ENCODE measurements around the gene VEGFA. TPM values are rescaled to one million over a fixed set of nuclear protein-coding genes. Genes with fewer than 3 reads are reported as not detected.

VEGFA gene
- total RNA-seq, 1 experiment from 2014 or later, result 116 TPM

DNA sequence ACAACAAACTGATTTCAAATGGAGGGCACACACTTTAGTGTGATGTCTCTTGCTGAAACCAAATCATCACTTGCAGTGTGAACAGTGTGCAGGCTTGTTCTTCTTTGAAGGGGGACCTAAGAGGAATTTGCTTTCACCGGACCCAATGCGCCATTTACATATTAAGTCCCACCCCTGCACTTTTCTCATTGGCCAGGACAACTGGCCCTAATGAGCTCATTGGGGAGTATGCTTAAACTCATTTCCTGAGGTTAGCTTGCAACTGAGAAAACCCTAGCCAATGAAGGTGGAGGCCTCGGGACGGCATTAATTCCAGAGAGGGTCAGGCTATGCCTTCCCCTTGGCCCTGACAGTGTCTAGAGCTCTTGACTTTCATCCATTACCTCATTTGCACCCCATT is 58.7 kb downstream of the VEGFA start:
- DNase-seq (ENCODE audit: low spot score), result peak; percentile 51
- BruUV-seq (replicated peaks), result no TSS peak
- intact Hi-C loops (cut with micrococcal nuclease; ENCODE audit: unreplicated experiment), result no loop called here

DNA sequence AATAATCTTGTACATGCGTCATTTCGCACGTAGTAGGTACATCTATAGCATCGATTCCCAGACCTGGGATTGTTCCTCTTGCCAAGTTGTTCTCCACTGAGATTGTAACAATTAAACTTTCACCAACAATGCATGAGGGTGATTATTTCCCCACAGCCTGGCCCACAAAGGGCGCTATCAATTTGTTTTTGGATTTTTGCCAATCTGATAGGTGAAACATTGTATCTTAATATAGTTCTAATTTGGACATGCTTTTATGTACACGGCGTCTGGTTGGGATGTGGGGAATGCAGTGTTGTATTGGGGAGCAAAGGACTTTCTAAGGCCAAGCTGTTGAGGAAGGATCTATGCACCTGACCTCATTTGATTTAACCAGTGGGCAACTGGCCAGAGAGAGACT is 59.5 kb downstream of the VEGFA start:
- TF ChIP-seq, protein P1, sequence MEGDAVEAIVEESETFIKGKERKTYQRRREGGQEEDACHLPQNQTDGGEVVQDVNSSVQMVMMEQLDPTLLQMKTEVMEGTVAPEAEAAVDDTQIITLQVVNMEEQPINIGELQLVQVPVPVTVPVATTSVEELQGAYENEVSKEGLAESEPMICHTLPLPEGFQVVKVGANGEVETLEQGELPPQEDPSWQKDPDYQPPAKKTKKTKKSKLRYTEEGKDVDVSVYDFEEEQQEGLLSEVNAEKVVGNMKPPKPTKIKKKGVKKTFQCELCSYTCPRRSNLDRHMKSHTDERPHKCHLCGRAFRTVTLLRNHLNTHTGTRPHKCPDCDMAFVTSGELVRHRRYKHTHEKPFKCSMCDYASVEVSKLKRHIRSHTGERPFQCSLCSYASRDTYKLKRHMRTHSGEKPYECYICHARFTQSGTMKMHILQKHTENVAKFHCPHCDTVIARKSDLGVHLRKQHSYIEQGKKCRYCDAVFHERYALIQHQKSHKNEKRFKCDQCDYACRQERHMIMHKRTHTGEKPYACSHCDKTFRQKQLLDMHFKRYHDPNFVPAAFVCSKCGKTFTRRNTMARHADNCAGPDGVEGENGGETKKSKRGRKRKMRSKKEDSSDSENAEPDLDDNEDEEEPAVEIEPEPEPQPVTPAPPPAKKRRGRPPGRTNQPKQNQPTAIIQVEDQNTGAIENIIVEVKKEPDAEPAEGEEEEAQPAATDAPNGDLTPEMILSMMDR (conservative IDR thresholded peaks at IDR 0.05; ENCODE audit: low read depth, low read length), result no peak
- no peak for TF ChIP-seq EZH2 (IDR thresholded peaks at IDR 0.05; ENCODE audit: borderline replicate concordance, low read depth, low read length, poor library complexity, severe bottlenecking)
- BruUV-seq (replicated peaks), result no TSS peak
- POLR2A ChIA-PET (ENCODE audit: low non-redundant PET), result no interaction called here

More for the DNA sequence above, 58.7 kb downstream of the VEGFA start:
- H3K27me3 ChIP-seq (replicated peaks; ENCODE audit: insufficient read depth, low read depth, low read length, poor library complexity), result no peaks in the 10 kb centered on the region
- H3K9me3 ChIP-seq (ENCODE audit: low read depth, low read length, poor library complexity, severe bottlenecking), result no peaks in the 10 kb centered on the region
- no peak overlapping the region for H3K27ac ChIP-seq (ENCODE audit: low read depth, low read length, poor library complexity, severe bottlenecking)
- ChIA-PET POLR2A (ENCODE audit: low non-redundant PET) (no interaction called here), CTCF (no interaction called here)
- H3K4me1 ChIP-seq (ENCODE audit: insufficient read depth, low read length, poor library complexity, severe bottlenecking), result peaks cover 10% of the 10 kb centered on the region
- TF ChIP-seq EZH2 (IDR thresholded peaks at IDR 0.05; ENCODE audit: borderline replicate concordance, low read depth, low read length, poor library complexity, severe bottlenecking), result no peak
- TF ChIP-seq, protein P1 (conservative IDR thresholded peaks at IDR 0.05; ENCODE audit: low read depth, low read length), result no peak
- no peak overlapping the region for H3K4me3 ChIP-seq (ENCODE audit: low read depth, low read length, poor library complexity, severe bottlenecking)
- H3K36me3 ChIP-seq (ENCODE audit: insufficient read depth, low read length, poor library complexity, severe bottlenecking), result no peaks in the 10 kb centered on the region

DNA sequence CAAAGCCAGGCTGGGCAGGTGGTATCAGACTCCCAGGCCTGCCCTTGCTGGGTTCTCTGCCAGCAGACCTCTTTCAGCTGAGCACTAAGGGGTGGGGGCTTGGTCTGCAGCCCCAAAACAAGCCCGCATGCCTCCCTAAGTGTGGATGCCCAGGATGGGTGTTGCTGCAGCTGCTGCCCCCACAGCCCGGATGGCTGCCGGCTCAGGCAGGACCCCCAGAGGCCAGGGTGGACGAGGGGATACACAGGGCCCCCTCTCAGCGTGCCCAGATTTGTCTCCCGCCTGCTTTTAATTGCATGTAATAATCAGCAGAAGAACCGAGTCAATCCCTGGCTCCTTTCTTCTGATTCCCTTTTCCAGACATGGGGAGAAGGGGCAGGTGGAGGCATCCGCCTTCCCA is 60.8 kb downstream of the VEGFA start:
- no peaks in the 10 kb centered on the region for H3K9me3 ChIP-seq (ENCODE audit: low read depth, low read length, poor library complexity, severe bottlenecking)
- no peak overlapping the region for H3K27ac ChIP-seq (ENCODE audit: low read depth, low read length, poor library complexity, severe bottlenecking)
- no peak for DNase-seq (ENCODE audit: low spot score)
- TF ChIP-seq, protein P1 (conservative IDR thresholded peaks at IDR 0.05; ENCODE audit: low read depth, low read length), result no peak
- TF ChIP-seq EZH2 (IDR thresholded peaks at IDR 0.05; ENCODE audit: borderline replicate concordance, low read depth, low read length, poor library complexity, severe bottlenecking), result no peak
- no peak overlapping the region for H3K4me3 ChIP-seq (ENCODE audit: low read depth, low read length, poor library complexity, severe bottlenecking)
- POLR2A ChIA-PET (ENCODE audit: low non-redundant PET), result no interaction called here
- intact Hi-C loops (cut with micrococcal nuclease; ENCODE audit: unreplicated experiment), result no loop called here
- H3K4me1 ChIP-seq (ENCODE audit: insufficient read depth, low read length, poor library complexity, severe bottlenecking), result no peaks in the 10 kb centered on the region
- BruUV-seq (replicated peaks), result no TSS peak
- CTCF ChIA-PET, result no interaction called here
- no peaks in the 10 kb centered on the region for H3K36me3 ChIP-seq (ENCODE audit: insufficient read depth, low read length, poor library complexity, severe bottlenecking)
- H3K27me3 ChIP-seq (replicated peaks; ENCODE audit: insufficient read depth, low read depth, low read length, poor library complexity), result no peaks in the 10 kb centered on the region

More for the DNA sequence above, 59.5 kb downstream of the VEGFA start:
- H3K4me3 ChIP-seq (ENCODE audit: low read depth, low read length, poor library complexity, severe bottlenecking), result no peak overlapping the region
- no peaks in the 10 kb centered on the region for H3K9me3 ChIP-seq (ENCODE audit: low read depth, low read length, poor library complexity, severe bottlenecking)
- peaks cover 3% of the 10 kb centered on the region for H3K4me1 ChIP-seq (ENCODE audit: insufficient read depth, low read length, poor library complexity, severe bottlenecking)
- H3K27me3 ChIP-seq (replicated peaks; ENCODE audit: insufficient read depth, low read depth, low read length, poor library complexity), result no peaks in the 10 kb centered on the region
- no peaks in the 10 kb centered on the region for H3K36me3 ChIP-seq (ENCODE audit: insufficient read depth, low read length, poor library complexity, severe bottlenecking)
- DNase-seq (ENCODE audit: low spot score), result no peak
- intact Hi-C loops (cut with micrococcal nuclease; ENCODE audit: unreplicated experiment), result no loop called here
- CTCF ChIA-PET, result no interaction called here
- H3K27ac ChIP-seq (ENCODE audit: low read depth, low read length, poor library complexity, severe bottlenecking), result no peak overlapping the region

All from A673 (cell line).